Epithelial cell of proximal tubule (primary cell): ENCODE data around the gene DENND6A. TPM values are rescaled to one million over a fixed set of nuclear protein-coding genes. Genes with fewer than 3 reads are reported as not detected.

Experiments used
- DNase-seq: peaks from one replicate; pipeline ENCODE4 v3.0.0-alpha.2; 2011; ENCODE audit warnings: low read depth
- H3K4me3 ChIP-seq: 2 replicates; pipeline ENCODE4 v1.5.1; 2011; ENCODE audit warnings: low read depth, mild to moderate bottlenecking, low read length
- CTCF ChIP-seq: conservative IDR thresholded peaks from 2 replicates; pipeline ENCODE4 v1.5.1; 2012; ENCODE audit warnings: low read depth, mild to moderate bottlenecking, low read length
- total RNA-seq: library from RNA; depleted of rRNA; stranded (reverse); fragments of >200 nt; gene quantifications from 2 replicates; pipeline ENCODE4 v1.2.3, GENCODE V29; 2015

The DENND6A gene, protein sequence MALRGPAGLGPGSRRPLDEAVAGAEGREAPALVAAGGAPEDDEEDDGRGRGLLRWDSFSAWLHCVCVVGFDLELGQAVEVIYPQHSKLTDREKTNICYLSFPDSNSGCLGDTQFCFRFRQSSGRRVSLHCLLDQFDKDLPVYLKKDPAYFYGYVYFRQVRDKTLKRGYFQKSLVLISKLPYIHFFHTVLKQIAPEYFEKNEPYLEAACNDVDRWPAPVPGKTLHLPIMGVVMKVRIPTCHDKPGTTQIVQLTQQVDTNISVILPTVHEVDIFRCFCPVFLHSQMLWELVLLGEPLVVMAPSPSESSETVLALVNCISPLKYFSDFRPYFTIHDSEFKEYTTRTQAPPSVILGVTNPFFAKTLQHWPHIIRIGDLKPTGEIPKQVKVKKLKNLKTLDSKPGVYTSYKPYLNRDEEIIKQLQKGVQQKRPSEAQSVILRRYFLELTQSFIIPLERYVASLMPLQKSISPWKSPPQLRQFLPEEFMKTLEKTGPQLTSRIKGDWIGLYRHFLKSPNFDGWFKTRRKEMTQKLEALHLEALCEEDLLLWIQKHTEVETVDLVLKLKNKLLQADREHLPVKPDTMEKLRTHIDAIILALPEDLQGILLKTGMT
- 11.4 and 26.9 TPM in 2 replicates for total RNA-seq

- no peak for DNase-seq
- no peak for TF ChIP-seq CTCF
- peak within 1 kb of the TSS; percentile 92 for H3K4me3 ChIP-seq
These were observed at the start of gene DENND6A for GRCh38 chr3:57692396-57693147. Gene DENND6A, minus strand, starts transcription at chr3:57693077. Its CDS starts 59 bp downstream, at chr3:57693018.

DNA sequence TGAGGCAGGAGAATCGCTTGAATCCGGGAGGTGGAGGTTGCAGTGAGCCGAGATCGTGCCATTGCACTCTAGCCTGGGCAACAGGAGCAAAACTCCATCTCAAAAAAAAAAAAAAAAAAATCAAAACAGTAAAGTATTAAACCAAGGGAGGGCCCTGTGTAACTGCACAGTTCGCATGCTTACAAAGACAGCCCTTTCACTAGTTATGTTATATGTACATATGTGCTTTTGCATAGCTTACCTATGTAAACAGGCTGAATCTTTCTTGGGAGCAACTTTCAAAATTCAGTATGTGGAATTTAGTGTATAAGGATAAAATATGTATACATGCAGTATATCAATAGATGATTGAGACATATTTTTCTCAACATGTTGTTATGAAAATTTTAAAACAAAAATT, 47.1 kb upstream of the DENND6A start:
- no peak for DNase-seq
- no peak for TF ChIP-seq CTCF
- no peak overlapping the region for H3K4me3 ChIP-seq

GRCh38 chr3:57738391-57738790, 45.5 kb upstream of the DENND6A start:
- no peak for TF ChIP-seq CTCF
- no peak for DNase-seq
- H3K4me3 ChIP-seq, result no peak overlapping the region

GRCh38 chr3:57737840-57738239, 45.0 kb upstream of the DENND6A start:
- TF ChIP-seq CTCF, result no peak
- no peak overlapping the region for H3K4me3 ChIP-seq
- no peak for DNase-seq

- no peak for DNase-seq
- TF ChIP-seq CTCF, result no peak
- H3K4me3 ChIP-seq, result no peak overlapping the region
These were observed 42.5 kb upstream of the DENND6A start for GRCh38 chr3:57735405-57735804.

DNA sequence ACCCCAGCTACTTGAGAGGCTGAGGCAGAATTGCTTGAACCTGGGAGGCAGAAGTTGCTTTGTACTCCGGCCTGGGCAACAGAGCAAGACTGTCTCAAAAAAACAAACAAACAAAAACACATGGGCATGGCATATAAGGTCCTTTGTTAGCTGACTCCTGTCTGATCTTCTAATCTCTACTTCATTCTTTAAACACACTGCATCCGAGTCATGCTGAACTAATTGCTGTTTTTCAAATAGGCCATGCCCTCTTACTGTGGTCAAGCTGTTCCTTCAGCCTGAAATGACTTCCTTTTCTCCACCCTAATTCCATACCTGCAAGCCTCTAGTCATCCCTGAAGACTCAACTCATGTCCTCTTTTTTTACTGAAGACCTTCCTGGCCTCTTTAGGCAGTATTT, 40.9 kb upstream of the DENND6A start:
- DNase-seq, result no peak
- no peak overlapping the region for H3K4me3 ChIP-seq
- no peak for TF ChIP-seq CTCF
